Measurements from ENCODE around the gene LY6G5C. TPM values are rescaled to one million over a fixed set of nuclear protein-coding genes. Genes with fewer than 3 reads are reported as not detected.
A peak's percentile ranks its signal among the peaks of the same experiment; 100 is the strongest.

Gene LY6G5C
- total and polyA plus RNA-seq, 2 of the 13 experiments (the other 11 are each of a cell fraction or from before 2014, with no cell fraction given): 0.33 to 0.55 TPM

DNA sequence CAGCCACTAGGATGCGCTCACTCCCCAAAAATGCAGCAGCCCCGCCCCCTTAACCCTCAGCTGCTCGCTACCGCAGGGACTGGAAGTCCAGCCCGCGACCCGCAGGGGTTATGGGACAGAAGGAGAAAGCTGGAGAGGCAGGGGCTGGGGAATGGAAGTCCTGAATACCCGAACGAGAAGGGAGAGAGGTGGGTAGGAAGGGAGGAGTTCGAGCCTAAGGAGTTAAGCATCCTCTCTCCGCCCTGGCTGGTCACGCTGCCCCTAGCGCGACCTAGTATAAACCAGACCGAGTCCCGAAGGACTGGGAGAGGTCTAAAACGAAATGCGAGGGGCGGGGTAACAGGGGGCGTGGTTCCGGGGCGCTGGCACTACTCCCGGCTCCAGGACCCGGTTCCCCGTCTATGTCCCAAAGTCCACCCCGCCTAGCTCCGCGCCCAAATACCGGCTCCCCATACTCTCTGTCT, 48.7 kb upstream of the LY6G5C start (continued):
- TF ChIP-seq, protein P1, sequence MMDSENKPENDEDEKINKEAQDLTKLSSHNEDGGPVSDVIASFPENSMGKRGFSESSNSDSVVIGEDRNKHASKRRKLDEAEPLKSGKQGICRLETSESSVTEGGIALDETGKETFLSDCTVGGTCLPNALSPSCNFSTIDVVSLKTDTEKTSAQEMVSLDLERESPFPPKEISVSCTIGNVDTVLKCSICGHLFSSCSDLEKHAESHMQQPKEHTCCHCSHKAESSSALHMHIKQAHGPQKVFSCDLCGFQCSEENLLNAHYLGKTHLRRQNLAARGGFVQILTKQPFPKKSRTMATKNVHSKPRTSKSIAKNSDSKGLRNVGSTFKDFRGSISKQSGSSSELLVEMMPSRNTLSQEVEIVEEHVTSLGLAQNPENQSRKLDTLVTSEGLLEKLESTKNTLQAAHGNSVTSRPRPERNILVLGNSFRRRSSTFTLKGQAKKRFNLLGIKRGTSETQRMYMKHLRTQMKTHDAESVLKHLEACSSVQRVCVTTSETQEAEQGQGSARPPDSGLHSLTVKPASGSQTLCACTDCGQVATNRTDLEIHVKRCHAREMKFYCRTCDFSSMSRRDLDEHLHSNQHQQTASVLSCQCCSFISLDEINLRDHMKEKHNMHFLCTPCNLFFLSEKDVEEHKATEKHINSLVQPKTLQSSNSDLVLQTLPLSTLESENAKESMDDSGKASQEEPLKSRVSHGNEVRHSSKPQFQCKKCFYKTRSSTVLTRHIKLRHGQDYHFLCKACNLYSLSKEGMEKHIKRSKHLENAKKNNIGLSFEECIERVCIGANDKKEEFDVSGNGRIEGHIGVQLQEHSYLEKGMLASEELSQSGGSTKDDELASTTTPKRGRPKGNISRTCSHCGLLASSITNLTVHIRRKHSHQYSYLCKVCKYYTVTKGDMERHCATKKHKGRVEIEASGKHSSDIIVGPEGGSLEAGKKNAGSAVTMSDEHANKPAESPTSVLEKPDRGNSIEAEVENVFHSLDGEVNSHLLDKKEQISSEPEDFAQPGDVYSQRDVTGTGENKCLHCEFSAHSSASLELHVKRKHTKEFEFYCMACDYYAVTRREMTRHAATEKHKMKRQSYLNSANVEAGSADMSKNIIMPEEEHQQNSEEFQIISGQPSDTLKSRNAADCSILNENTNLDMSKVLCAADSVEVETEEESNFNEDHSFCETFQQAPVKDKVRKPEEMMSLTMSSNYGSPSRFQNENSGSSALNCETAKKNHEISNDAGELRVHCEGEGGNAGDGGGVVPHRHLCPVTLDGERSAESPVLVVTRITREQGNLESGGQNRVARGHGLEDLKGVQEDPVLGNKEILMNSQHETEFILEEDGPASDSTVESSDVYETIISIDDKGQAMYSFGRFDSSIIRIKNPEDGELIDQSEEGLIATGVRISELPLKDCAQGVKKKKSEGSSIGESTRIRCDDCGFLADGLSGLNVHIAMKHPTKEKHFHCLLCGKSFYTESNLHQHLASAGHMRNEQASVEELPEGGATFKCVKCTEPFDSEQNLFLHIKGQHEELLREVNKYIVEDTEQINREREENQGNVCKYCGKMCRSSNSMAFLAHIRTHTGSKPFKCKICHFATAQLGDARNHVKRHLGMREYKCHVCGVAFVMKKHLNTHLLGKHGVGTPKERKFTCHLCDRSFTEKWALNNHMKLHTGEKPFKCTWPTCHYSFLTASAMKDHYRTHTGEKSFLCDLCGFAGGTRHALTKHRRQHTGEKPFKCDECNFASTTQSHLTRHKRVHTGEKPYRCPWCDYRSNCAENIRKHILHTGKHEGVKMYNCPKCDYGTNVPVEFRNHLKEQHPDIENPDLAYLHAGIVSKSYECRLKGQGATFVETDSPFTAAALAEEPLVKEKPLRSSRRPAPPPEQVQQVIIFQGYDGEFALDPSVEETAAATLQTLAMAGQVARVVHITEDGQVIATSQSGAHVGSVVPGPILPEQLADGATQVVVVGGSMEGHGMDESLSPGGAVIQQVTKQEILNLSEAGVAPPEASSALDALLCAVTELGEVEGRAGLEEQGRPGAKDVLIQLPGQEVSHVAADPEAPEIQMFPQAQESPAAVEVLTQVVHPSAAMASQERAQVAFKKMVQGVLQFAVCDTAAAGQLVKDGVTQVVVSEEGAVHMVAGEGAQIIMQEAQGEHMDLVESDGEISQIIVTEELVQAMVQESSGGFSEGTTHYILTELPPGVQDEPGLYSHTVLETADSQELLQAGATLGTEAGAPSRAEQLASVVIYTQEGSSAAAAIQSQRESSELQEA (CRISPR knock-in tag; IDR thresholded peaks at IDR 0.05; ENCODE audit: not compliant biosample characterization): no peak
- TF ChIP-seq, protein P2, sequence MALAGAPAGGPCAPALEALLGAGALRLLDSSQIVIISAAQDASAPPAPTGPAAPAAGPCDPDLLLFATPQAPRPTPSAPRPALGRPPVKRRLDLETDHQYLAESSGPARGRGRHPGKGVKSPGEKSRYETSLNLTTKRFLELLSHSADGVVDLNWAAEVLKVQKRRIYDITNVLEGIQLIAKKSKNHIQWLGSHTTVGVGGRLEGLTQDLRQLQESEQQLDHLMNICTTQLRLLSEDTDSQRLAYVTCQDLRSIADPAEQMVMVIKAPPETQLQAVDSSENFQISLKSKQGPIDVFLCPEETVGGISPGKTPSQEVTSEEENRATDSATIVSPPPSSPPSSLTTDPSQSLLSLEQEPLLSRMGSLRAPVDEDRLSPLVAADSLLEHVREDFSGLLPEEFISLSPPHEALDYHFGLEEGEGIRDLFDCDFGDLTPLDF (CRISPR knock-in tag; IDR thresholded peaks at IDR 0.05): peak; percentile 77; the same call in 1 of the 2 replicates
- peak; percentile 42; the same call in 1 of the 2 replicates for TF ChIP-seq ZNF263 (CRISPR knock-in tag; IDR thresholded peaks at IDR 0.05)
- TF ChIP-seq, protein P3, sequence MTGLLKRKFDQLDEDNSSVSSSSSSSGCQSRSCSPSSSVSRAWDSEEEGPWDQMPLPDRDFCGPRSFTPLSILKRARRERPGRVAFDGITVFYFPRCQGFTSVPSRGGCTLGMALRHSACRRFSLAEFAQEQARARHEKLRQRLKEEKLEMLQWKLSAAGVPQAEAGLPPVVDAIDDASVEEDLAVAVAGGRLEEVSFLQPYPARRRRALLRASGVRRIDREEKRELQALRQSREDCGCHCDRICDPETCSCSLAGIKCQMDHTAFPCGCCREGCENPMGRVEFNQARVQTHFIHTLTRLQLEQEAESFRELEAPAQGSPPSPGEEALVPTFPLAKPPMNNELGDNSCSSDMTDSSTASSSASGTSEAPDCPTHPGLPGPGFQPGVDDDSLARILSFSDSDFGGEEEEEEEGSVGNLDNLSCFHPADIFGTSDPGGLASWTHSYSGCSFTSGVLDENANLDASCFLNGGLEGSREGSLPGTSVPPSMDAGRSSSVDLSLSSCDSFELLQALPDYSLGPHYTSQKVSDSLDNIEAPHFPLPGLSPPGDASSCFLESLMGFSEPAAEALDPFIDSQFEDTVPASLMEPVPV (CRISPR knock-in tag; IDR thresholded peaks at IDR 0.05): peak; percentile 80; the same call in 1 of the 2 replicates
- no peak for TF ChIP-seq KMT2A (CRISPR knock-in tag; IDR thresholded peaks at IDR 0.05)
- no peak for TF ChIP-seq SNAI1 (CRISPR knock-in tag; IDR thresholded peaks at IDR 0.05; ENCODE audit: borderline replicate concordance)
- no peak for TF ChIP-seq NR2F2 (IDR thresholded peaks at IDR 0.05; ENCODE audit: borderline replicate concordance, low read depth)
- TF ChIP-seq KAT8 (CRISPR knock-in tag; IDR thresholded peaks at IDR 0.05): 0 out of 2 replicates have a peak, but pooled peaks have one; percentile 60
- TF ChIP-seq, protein P4, sequence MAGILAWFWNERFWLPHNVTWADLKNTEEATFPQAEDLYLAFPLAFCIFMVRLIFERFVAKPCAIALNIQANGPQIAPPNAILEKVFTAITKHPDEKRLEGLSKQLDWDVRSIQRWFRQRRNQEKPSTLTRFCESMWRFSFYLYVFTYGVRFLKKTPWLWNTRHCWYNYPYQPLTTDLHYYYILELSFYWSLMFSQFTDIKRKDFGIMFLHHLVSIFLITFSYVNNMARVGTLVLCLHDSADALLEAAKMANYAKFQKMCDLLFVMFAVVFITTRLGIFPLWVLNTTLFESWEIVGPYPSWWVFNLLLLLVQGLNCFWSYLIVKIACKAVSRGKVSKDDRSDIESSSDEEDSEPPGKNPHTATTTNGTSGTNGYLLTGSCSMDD (CRISPR knock-in tag; IDR thresholded peaks at IDR 0.05): no peak
- no peak for TF ChIP-seq HMGA1 (CRISPR knock-in tag; conservative IDR thresholded peaks at IDR 0.05)
- peak; percentile 16; the same call in 1 of the 2 replicates for TF ChIP-seq TOPORS (CRISPR knock-in tag; IDR thresholded peaks at IDR 0.05)
- TF ChIP-seq SIN3A (IDR thresholded peaks at IDR 0.05; ENCODE audit: borderline replicate concordance, low read depth, low read length): no peak; the same call in 1 of the 2 replicates
- 0 out of 2 replicates have a peak, but pooled peaks have one; percentile 20 for TF ChIP-seq SATB2 (CRISPR knock-in tag; IDR thresholded peaks at IDR 0.05)
